ENCODE results near the gene MUC2.

MUC2 gene

DNA sequence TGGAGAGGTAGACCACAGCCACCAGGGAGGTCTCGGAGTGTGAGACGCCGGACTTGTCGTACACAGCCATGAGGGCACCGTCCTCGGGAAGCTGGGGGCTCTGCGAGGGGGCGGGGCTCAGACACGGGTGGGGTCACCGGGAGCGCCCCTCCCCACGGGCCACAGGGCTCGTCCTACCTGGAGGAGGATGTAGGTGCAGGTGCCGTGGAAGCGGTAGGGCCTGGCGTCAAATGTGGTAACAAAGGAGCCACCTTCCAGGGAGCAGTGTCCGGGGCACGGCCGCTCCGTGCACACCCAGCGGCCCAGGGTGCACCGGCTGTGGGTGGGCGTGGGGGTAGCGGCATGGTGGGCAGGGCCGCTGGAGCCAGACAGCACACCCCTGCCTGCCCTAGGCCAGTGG is 45.6 kb upstream of the MUC2 start:
- H2BK120ac ChIP-seq (ENCODE audit: low read depth, low read length) = no peak overlapping the region
- H3K9ac ChIP-seq (ENCODE audit: low read depth, low read length, poor library complexity) = no peak overlapping the region
- no peak overlapping the region for H2BK15ac ChIP-seq (ENCODE audit: low read length)
- H3K18ac ChIP-seq (ENCODE audit: low read length) = peak overlapping the region; percentile 38
- no peak overlapping the region for H3K4ac ChIP-seq (ENCODE audit: low read length)
- no peak overlapping the region for H2BK12ac ChIP-seq (ENCODE audit: low read length)
- peak overlapping the region; percentile 56 for H3K14ac ChIP-seq (ENCODE audit: low read length)
- peaks cover 0 to 5% of the 10 kb centered on the region in 2 donors for H3K9me3 ChIP-seq (replicated peaks in 1 of 2; ENCODE audit: control insufficient read depth in 2 of 2, insufficient read depth in 1 of 2, low read depth in 1 of 2, low read length in 2 of 2)
- WGBS, 2 donors (ENCODE audit: extremely low coverage in 2 of 2, insufficient read length in 2 of 2, insufficient replicate concordance in 1 of 2) = no CpG with 5 or more reads among the region's 25 CpGs
- no peak overlapping the region for H2AFZ ChIP-seq (ENCODE audit: low read length)
- H4K8ac ChIP-seq (ENCODE audit: low read depth, low read length) = no peak overlapping the region
- H3K27ac ChIP-seq (replicated peaks; ENCODE audit: low read length) = no peak overlapping the region
- peak overlapping the region; percentile 73 for H3K23ac ChIP-seq (ENCODE audit: low read depth, low read length, poor library complexity)
- no peak overlapping the region for H3K4me3 ChIP-seq (ENCODE audit: low read length in 2 of 2)
- no peak for DNase-seq (ENCODE audit: low spot score)
- peaks cover 0 to 1% of the 10 kb centered on the region in 2 donors for H3K36me3 ChIP-seq (replicated peaks in 1 of 2; ENCODE audit: control insufficient read depth in 2 of 2, insufficient read depth in 2 of 2, low read length in 2 of 2)
- peak overlapping the region; percentile 56 for H2AK5ac ChIP-seq (ENCODE audit: low read depth, low read length)
- no peaks in the 10 kb centered on the region for H3K79me1 ChIP-seq (ENCODE audit: low read depth, low read length)
- peaks cover 0 to 2% (median 0%) of the 10 kb centered on the region in 3 experiments for H3K27me3 ChIP-seq (ENCODE audit: control insufficient read depth in 3 of 3, insufficient read depth in 3 of 3, low read depth in 1 of 3, low read length in 3 of 3)
- no peak overlapping the region for H4K91ac ChIP-seq (ENCODE audit: low read depth, low read length, poor library complexity)
- H2BK5ac ChIP-seq (ENCODE audit: low read length) = no peak overlapping the region
- H3K4me2 ChIP-seq (ENCODE audit: insufficient read depth, low read length, poor library complexity, severe bottlenecking) = no peak overlapping the region
- peaks cover 0 to 2% of the 10 kb centered on the region in 2 donors for H3K4me1 ChIP-seq (ENCODE audit: control insufficient read depth in 2 of 2, insufficient read depth in 1 of 2, low read depth in 1 of 2, low read length in 2 of 2)

DNA sequence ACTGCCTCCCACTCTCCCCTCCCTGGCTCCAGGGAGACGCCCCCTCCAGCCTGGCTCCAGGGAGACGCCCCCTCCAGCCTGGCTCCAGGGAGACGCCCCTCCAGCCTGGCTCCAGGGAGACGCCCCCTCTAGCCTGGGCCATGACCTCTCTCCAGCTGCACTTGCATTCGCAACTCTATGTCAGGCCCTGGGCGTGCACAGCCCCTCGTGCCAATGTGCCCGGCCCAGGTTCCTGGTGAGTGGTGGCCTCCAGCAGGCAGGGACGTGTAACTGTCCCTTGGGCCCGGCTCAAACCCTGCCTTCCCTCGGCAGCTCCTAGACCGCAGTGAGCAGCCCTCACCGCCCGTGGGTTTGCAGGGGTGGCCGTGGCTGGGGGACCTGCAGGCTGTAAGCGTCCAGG is 45.0 kb upstream of the MUC2 start:
- peaks cover 0 to 6% of the 10 kb centered on the region in 2 donors for H3K4me1 ChIP-seq (ENCODE audit: control insufficient read depth in 2 of 2, insufficient read depth in 1 of 2, low read depth in 1 of 2, low read length in 2 of 2)
- no peak overlapping the region for H2BK5ac ChIP-seq (ENCODE audit: low read length)
- H2AK5ac ChIP-seq (ENCODE audit: low read depth, low read length) = no peak overlapping the region
- H3K4me3 ChIP-seq (ENCODE audit: low read length in 2 of 2) = no peak overlapping the region
- peaks cover 0 to 2% (median 0%) of the 10 kb centered on the region in 3 experiments for H3K27me3 ChIP-seq (ENCODE audit: control insufficient read depth in 3 of 3, insufficient read depth in 3 of 3, low read depth in 1 of 3, low read length in 3 of 3)
- H2BK12ac ChIP-seq (ENCODE audit: low read length) = no peak overlapping the region
- H3K27ac ChIP-seq (replicated peaks; ENCODE audit: low read length) = no peak overlapping the region
- no peak for DNase-seq (ENCODE audit: low spot score)
- peaks cover 0 to 5% of the 10 kb centered on the region in 2 donors for H3K9me3 ChIP-seq (replicated peaks in 1 of 2; ENCODE audit: control insufficient read depth in 2 of 2, insufficient read depth in 1 of 2, low read depth in 1 of 2, low read length in 2 of 2)
- H2AFZ ChIP-seq (ENCODE audit: low read length) = no peak overlapping the region
- H3K4me2 ChIP-seq (ENCODE audit: insufficient read depth, low read length, poor library complexity, severe bottlenecking) = no peak overlapping the region
- no peak overlapping the region for H4K91ac ChIP-seq (ENCODE audit: low read depth, low read length, poor library complexity)
- no peak overlapping the region for H2BK120ac ChIP-seq (ENCODE audit: low read depth, low read length)
- H3K14ac ChIP-seq (ENCODE audit: low read length) = no peak overlapping the region
- peak overlapping the region; percentile 3 for H3K23ac ChIP-seq (ENCODE audit: low read depth, low read length, poor library complexity)
- H3K4ac ChIP-seq (ENCODE audit: low read length) = no peak overlapping the region
- WGBS, 2 donors (ENCODE audit: extremely low coverage in 2 of 2, insufficient read length in 2 of 2, insufficient replicate concordance in 1 of 2) = no CpG with 5 or more reads among the region's 16 CpGs
- no peaks in the 10 kb centered on the region for H3K79me1 ChIP-seq (ENCODE audit: low read depth, low read length)
- H3K36me3 ChIP-seq (replicated peaks in 1 of 2; ENCODE audit: control insufficient read depth in 2 of 2, insufficient read depth in 2 of 2, low read length in 2 of 2) = peaks cover 0 to 1% of the 10 kb centered on the region in 2 donors
- H3K9ac ChIP-seq (ENCODE audit: low read depth, low read length, poor library complexity) = no peak overlapping the region
- H2BK15ac ChIP-seq (ENCODE audit: low read length) = no peak overlapping the region
- H4K8ac ChIP-seq (ENCODE audit: low read depth, low read length) = no peak overlapping the region
- H3K18ac ChIP-seq (ENCODE audit: low read length) = peak overlapping the region; percentile 6

DNA sequence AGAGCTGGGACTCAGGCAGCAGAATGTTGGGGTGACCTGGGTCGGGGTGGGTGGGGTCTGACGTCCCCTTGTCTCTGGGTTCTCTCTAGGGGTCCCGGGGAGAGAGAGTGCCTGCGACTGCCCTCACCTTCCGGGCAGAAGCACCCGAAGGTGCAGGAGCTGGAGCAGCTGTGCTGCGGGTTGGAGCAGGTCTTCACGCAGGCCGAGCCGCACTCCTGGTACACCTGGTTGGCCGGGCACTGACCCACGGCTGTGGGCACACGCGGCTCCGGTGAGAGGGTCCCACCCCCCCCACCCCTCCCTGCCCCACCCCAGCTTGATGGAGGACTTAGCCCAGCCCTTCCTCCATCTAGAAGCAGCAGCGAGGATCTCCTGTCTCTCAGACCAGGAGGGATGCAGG is 44.6 kb upstream of the MUC2 start:
- peak overlapping the region; percentile 3 for H3K23ac ChIP-seq (ENCODE audit: low read depth, low read length, poor library complexity)
- no peak for DNase-seq (ENCODE audit: low spot score)
- peaks cover 0 to 5% of the 10 kb centered on the region in 2 donors for H3K9me3 ChIP-seq (replicated peaks in 1 of 2; ENCODE audit: control insufficient read depth in 2 of 2, insufficient read depth in 1 of 2, low read depth in 1 of 2, low read length in 2 of 2)
- H4K91ac ChIP-seq (ENCODE audit: low read depth, low read length, poor library complexity) = peak overlapping the region; percentile 53
- peak overlapping the region; percentile 70 for H2AK5ac ChIP-seq (ENCODE audit: low read depth, low read length)
- WGBS, 2 donors (ENCODE audit: extremely low coverage in 2 of 2, insufficient read length in 2 of 2, insufficient replicate concordance in 1 of 2) = no CpG with 5 or more reads among the region's 16 CpGs
- H2BK120ac ChIP-seq (ENCODE audit: low read depth, low read length) = no peak overlapping the region
- H3K27me3 ChIP-seq (ENCODE audit: control insufficient read depth in 3 of 3, insufficient read depth in 3 of 3, low read depth in 1 of 3, low read length in 3 of 3) = peaks cover 0 to 2% (median 0%) of the 10 kb centered on the region in 3 experiments
- H3K14ac ChIP-seq (ENCODE audit: low read length) = no peak overlapping the region
- no peak overlapping the region for H3K4ac ChIP-seq (ENCODE audit: low read length)
- no peak overlapping the region for H2BK15ac ChIP-seq (ENCODE audit: low read length)
- H2BK12ac ChIP-seq (ENCODE audit: low read length) = no peak overlapping the region
- H4K8ac ChIP-seq (ENCODE audit: low read depth, low read length) = no peak overlapping the region
- H3K79me1 ChIP-seq (ENCODE audit: low read depth, low read length) = no peaks in the 10 kb centered on the region
- peak overlapping the region; percentile 24 for H2BK5ac ChIP-seq (ENCODE audit: low read length)
- no peak overlapping the region for H3K27ac ChIP-seq (replicated peaks; ENCODE audit: low read length)
- no peak overlapping the region for H3K4me3 ChIP-seq (ENCODE audit: low read length in 2 of 2)
- H3K4me2 ChIP-seq (ENCODE audit: insufficient read depth, low read length, poor library complexity, severe bottlenecking) = no peak overlapping the region
- H3K36me3 ChIP-seq (replicated peaks in 1 of 2; ENCODE audit: control insufficient read depth in 2 of 2, insufficient read depth in 2 of 2, low read length in 2 of 2) = peaks cover 0 to 1% of the 10 kb centered on the region in 2 donors
- H3K9ac ChIP-seq (ENCODE audit: low read depth, low read length, poor library complexity) = peak overlapping the region; percentile 44
- no peak overlapping the region for H3K18ac ChIP-seq (ENCODE audit: low read length)
- H3K4me1 ChIP-seq (ENCODE audit: control insufficient read depth in 2 of 2, insufficient read depth in 1 of 2, low read depth in 1 of 2, low read length in 2 of 2) = peaks cover 0 to 6% of the 10 kb centered on the region in 2 donors
- no peak overlapping the region for H2AFZ ChIP-seq (ENCODE audit: low read length)

DNA sequence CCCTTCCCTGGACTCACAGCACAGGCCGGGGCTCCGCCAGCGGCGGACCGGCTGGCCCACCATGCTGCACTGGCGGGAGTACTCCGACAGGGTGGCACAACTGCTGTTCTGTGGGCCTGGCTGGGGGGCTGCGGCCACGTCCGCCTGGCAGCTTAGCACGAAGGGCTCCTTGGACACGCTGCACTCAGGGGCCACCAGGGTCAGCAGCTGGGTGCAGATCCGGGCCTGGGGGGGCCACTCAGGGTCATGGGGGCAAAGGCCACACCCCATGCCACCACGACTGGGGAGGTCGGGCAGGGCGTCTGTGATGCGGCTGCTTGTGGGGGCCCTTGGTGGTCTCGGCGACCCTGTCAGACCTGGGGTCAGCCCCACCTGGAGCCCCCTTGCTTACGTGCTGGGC is 44.1 kb upstream of the MUC2 start:
- peak overlapping the region; percentile 24 for H2BK5ac ChIP-seq (ENCODE audit: low read length)
- H3K36me3 ChIP-seq (replicated peaks in 1 of 2; ENCODE audit: control insufficient read depth in 2 of 2, insufficient read depth in 2 of 2, low read length in 2 of 2) = no peaks in the 10 kb centered on the region
- H3K4me1 ChIP-seq (ENCODE audit: control insufficient read depth in 2 of 2, insufficient read depth in 1 of 2, low read depth in 1 of 2, low read length in 2 of 2) = peaks cover 0 to 6% of the 10 kb centered on the region in 2 donors
- H3K14ac ChIP-seq (ENCODE audit: low read length) = peak overlapping the region; percentile 94
- H4K8ac ChIP-seq (ENCODE audit: low read depth, low read length) = no peak overlapping the region
- H3K23ac ChIP-seq (ENCODE audit: low read depth, low read length, poor library complexity) = no peak overlapping the region
- H3K4ac ChIP-seq (ENCODE audit: low read length) = no peak overlapping the region
- H3K9ac ChIP-seq (ENCODE audit: low read depth, low read length, poor library complexity) = peak overlapping the region; percentile 44
- no peak overlapping the region for H3K4me2 ChIP-seq (ENCODE audit: insufficient read depth, low read length, poor library complexity, severe bottlenecking)
- H2AK5ac ChIP-seq (ENCODE audit: low read depth, low read length) = peak overlapping the region; percentile 70
- DNase-seq (ENCODE audit: low spot score) = no peak
- no peak overlapping the region for H2AFZ ChIP-seq (ENCODE audit: low read length)
- H3K4me3 ChIP-seq (ENCODE audit: low read length in 2 of 2) = no peak overlapping the region
- H3K9me3 ChIP-seq (replicated peaks in 1 of 2; ENCODE audit: control insufficient read depth in 2 of 2, insufficient read depth in 1 of 2, low read depth in 1 of 2, low read length in 2 of 2) = peaks cover 0 to 5% of the 10 kb centered on the region in 2 donors
- H3K27me3 ChIP-seq (ENCODE audit: control insufficient read depth in 3 of 3, insufficient read depth in 3 of 3, low read depth in 1 of 3, low read length in 3 of 3) = peaks cover 0 to 2% (median 0%) of the 10 kb centered on the region in 3 experiments
- H3K18ac ChIP-seq (ENCODE audit: low read length) = peak overlapping the region; percentile 57
- no peak overlapping the region for H2BK15ac ChIP-seq (ENCODE audit: low read length)
- H2BK12ac ChIP-seq (ENCODE audit: low read length) = peak overlapping the region; percentile 58
- no peaks in the 10 kb centered on the region for H3K79me1 ChIP-seq (ENCODE audit: low read depth, low read length)
- H2BK120ac ChIP-seq (ENCODE audit: low read depth, low read length) = no peak overlapping the region
- no CpG with 5 or more reads among the region's 20 CpGs for WGBS, 2 donors (ENCODE audit: extremely low coverage in 2 of 2, insufficient read length in 2 of 2, insufficient replicate concordance in 1 of 2)
- no peak overlapping the region for H3K27ac ChIP-seq (replicated peaks; ENCODE audit: low read length)
- H4K91ac ChIP-seq (ENCODE audit: low read depth, low read length, poor library complexity) = no peak overlapping the region

Data from neuronal stem cell (in vitro differentiated cells).